Liver (tissue), 9 donors: Measurements from ENCODE around the gene DIAPH3. TPM values are rescaled to one million over a fixed set of nuclear protein-coding genes. Genes with fewer than 3 reads are reported as not detected.

ENCODE experiments used
- DNase-seq: peaks from one replicate; pipeline ENCODE4 v3.0.0-alpha.2; 2017; ENCODE audit warnings: low spot score
- H3K27ac ChIP-seq, 2 donors: one replicate each; pipeline ENCODE4 v1.7.0; 2013; ENCODE audit warnings: inconsistent platforms in 2 of 2, low read length in 2 of 2, control low read depth in 1 of 2, low read depth in 1 of 2, mild to moderate bottlenecking in 1 of 2
- H3K27me3 ChIP-seq, 4 donors: one replicate each; pipeline versions ENCODE4 v1.6.1 to v1.7.0; 2013; ENCODE audit warnings: low read length in 3 of 4, inconsistent platforms in 1 of 4, mild to moderate bottlenecking in 1 of 4, moderate library complexity in 1 of 4; ENCODE audit not compliant: control insufficient read depth in 4 of 4, insufficient read depth in 4 of 4
- H3K36me3 ChIP-seq, 4 donors: one replicate each; pipeline versions ENCODE4 v1.6.1 to v1.7.0; 2013; ENCODE audit warnings: low read length in 3 of 4, mild to moderate bottlenecking in 3 of 4, low read depth in 1 of 4, moderate library complexity in 1 of 4; ENCODE audit not compliant: control insufficient read depth in 4 of 4, insufficient read depth in 3 of 4
- H3K4me1 ChIP-seq, 4 donors: one replicate each; pipeline versions ENCODE4 v1.6.1 to v1.7.0; 2013; ENCODE audit warnings: low read length in 3 of 4, mild to moderate bottlenecking in 3 of 4, moderate library complexity in 1 of 4; ENCODE audit not compliant: control insufficient read depth in 4 of 4, insufficient read depth in 4 of 4
- H3K4me3 ChIP-seq, 3 donors: one replicate each; pipeline versions ENCODE4 v1.6.1 to v1.7.0; 2013; ENCODE audit warnings: low read length in 3 of 3, control low read depth in 1 of 3, low read depth in 1 of 3, mild to moderate bottlenecking in 1 of 3
- H3K9ac ChIP-seq, 2 donors: one replicate each; pipeline ENCODE4 v1.7.0; 2013; ENCODE audit warnings: low read length in 2 of 2, mild to moderate bottlenecking in 2 of 2, moderate library complexity in 2 of 2, control low read depth in 1 of 2, low read depth in 1 of 2
- H3K9me3 ChIP-seq, 4 donors: one replicate each; pipeline versions ENCODE4 v1.6.1 to v1.7.0; 2013; ENCODE audit warnings: low read length in 3 of 4; ENCODE audit not compliant: control insufficient read depth in 4 of 4
- ATF3 ChIP-seq: IDR thresholded peaks from 2 replicates; pipeline ENCODE4 v1.6.1; 2016; ENCODE audit warnings: antibody characterized with exemption
- CTCF ChIP-seq: fragments of 150-350 bp; IDR thresholded peaks from 2 replicates; pipeline ENCODE4 v1.5.1; 2017; ENCODE audit warnings: improper control_type of control experiment, low read depth, low read length; ENCODE audit not compliant: missing input control
- EGR1 ChIP-seq, 2 donors: IDR thresholded peaks; 2 replicates each; pipeline ENCODE4 v1.6.1; 2016 to 2018; ENCODE audit warnings: antibody characterized with exemption in 2 of 2, low read depth in 2 of 2
- FOXA1 ChIP-seq: IDR thresholded peaks from 2 replicates; pipeline ENCODE4 v1.6.1; 2016; ENCODE audit warnings: antibody characterized with exemption
- FOXA2 ChIP-seq: IDR thresholded peaks from 2 replicates; pipeline ENCODE4 v1.6.1; 2016; ENCODE audit warnings: antibody characterized with exemption
- GABPA ChIP-seq, 2 donors: IDR thresholded peaks in 1 of 2; conservative IDR thresholded peaks in 1 of 2; 2 replicates each; pipeline ENCODE4 v1.6.1; 2016; ENCODE audit warnings: antibody characterized with exemption in 2 of 2, mild to moderate bottlenecking in 1 of 2, moderate library complexity in 1 of 2
- HNF4A ChIP-seq, 2 donors: conservative IDR thresholded peaks; 2 replicates each; pipeline ENCODE4 v1.6.1; 2016; ENCODE audit warnings: antibody characterized with exemption in 2 of 2, mild to moderate bottlenecking in 2 of 2
- HNF4G ChIP-seq: IDR thresholded peaks from 2 replicates; pipeline ENCODE4 v1.6.1; 2016; ENCODE audit warnings: antibody characterized with exemption
- JUND ChIP-seq, 2 donors: IDR thresholded peaks; 2 replicates each; pipeline ENCODE4 v1.6.1; 2016; ENCODE audit warnings: antibody characterized with exemption in 2 of 2
- MAX ChIP-seq: IDR thresholded peaks from 2 replicates; pipeline ENCODE4 v1.6.1; 2016; ENCODE audit warnings: antibody characterized with exemption
- NR2F2 ChIP-seq: IDR thresholded peaks from 2 replicates; pipeline ENCODE4 v1.6.1; 2016; ENCODE audit warnings: antibody characterized with exemption
- RAD21 ChIP-seq, 2 donors: IDR thresholded peaks; 2 replicates each; pipeline ENCODE4 v1.6.1; 2016; ENCODE audit warnings: antibody characterized with exemption in 2 of 2, mild to moderate bottlenecking in 2 of 2
- REST ChIP-seq: IDR thresholded peaks from 2 replicates; pipeline ENCODE4 v1.6.1; 2016; ENCODE audit warnings: antibody characterized with exemption, mild to moderate bottlenecking
- RXRA ChIP-seq, 2 donors: IDR thresholded peaks; 2 replicates each; pipeline ENCODE4 v1.6.1; 2017 to 2018; ENCODE audit warnings: antibody characterized with exemption in 2 of 2, mild to moderate bottlenecking in 1 of 2
- SP1 ChIP-seq: IDR thresholded peaks from 2 replicates; pipeline ENCODE4 v1.6.1; 2018; ENCODE audit warnings: antibody characterized with exemption, mild to moderate bottlenecking
- TAF1 ChIP-seq: conservative IDR thresholded peaks from 2 replicates; pipeline ENCODE4 v1.6.1; 2016; ENCODE audit warnings: antibody characterized with exemption, mild to moderate bottlenecking
- YY1 ChIP-seq: IDR thresholded peaks from 2 replicates; pipeline ENCODE4 v1.6.1; 2016; ENCODE audit warnings: antibody characterized with exemption, mild to moderate bottlenecking
- ZBTB33 ChIP-seq: IDR thresholded peaks from 2 replicates; pipeline ENCODE4 v1.6.1; 2016; ENCODE audit warnings: antibody characterized with exemption
- WGBS: extraction: QIAGEN DNeasy Blood & Tissue Kit; methylation state at CpG from one replicate; pipeline ENCODE4 v1.1.7; 2013; 5-methylcytosine and 5-hydroxymethylcytosine counted together
- polyA plus RNA-seq, 2 donors: library from polyadenylated mRNA; stranded (reverse) in 1 of 2; unstranded in 1 of 2; fragments of 200-250 nt in 1 of 2; fragments of >200 nt in 1 of 2; fragmentation: Nextera tagmentation in 1 of 2; extraction: Ambion mirVana in 1 of 2; gene quantifications; one replicate each; pipeline versions ENCODE4 v1.2.1 to v1.2.3, GENCODE V29; 2013 to 2015
- total RNA-seq, 2 donors: library from RNA; depleted of rRNA; stranded (reverse); fragments of >200 nt; gene quantifications; one replicate each; pipeline ENCODE4 v1.2.3, GENCODE V29; 2014
- donor health status: healthy.
- donor health status: healthy.
- donor health status: healthy.
- donor health status: healthy.
- donor health status: healthy.

Gene DIAPH3
- total and polyA plus RNA-seq, 4 donors, result 0.08 to 11.1 (median 0.27) TPM

GRCh38 chr13:59690857-59691500, 472.7 kb downstream of the DIAPH3 start:
- Histone ChIP-seq H3K9ac (no peak overlapping the region), H3K4me3 (no peak overlapping the region), H3K36me3 (no peaks in the 10 kb centered on the region), H3K27me3 (no peaks in the 10 kb centered on the region), H3K4me1 (peaks cover 2 to 6% (median 4%) of the 10 kb centered on the region in 4 donors), H3K9me3 (no peaks in the 10 kb centered on the region), H3K27ac (peak overlapping the region in 1 of 2 donors; percentile 39)
- WGBS, result 90% methylated on average over 1 of the region's 1 CpG
- no peak for DNase-seq
- TF ChIP-seq HNF4A (conservative IDR thresholded peaks at IDR 0.05) (peak; percentile 71 to 94), HNF4G (no peak), ZBTB33 (peak; percentile 45), TAF1 (no peak), FOXA2 (no peak), SP1 (no peak), FOXA1 (no peak), REST (no peak), CTCF (no peak), JUND (IDR thresholded peaks at IDR 0.05) (peak in 1 of 2 donors; percentile 58), RXRA (IDR thresholded peaks at IDR 0.05) (peak in 1 of 2 donors; percentile 65), ATF3 (no peak), EGR1 (IDR thresholded peaks at IDR 0.05; ENCODE audit: low read depth in 2 of 2) (no peak), GABPA (IDR thresholded peaks at IDR 0.05 in 1 of 2, conservative IDR thresholded peaks at IDR 0.05 in 1 of 2) (no peak), MAX (peak; percentile 20), YY1 (no peak), NR2F2 (no peak), RAD21 (IDR thresholded peaks at IDR 0.05) (no peak)
